Gastroesophageal sphincter (tissue), 4 donors: ENCODE data around the gene ADAMTS14. TPM values are rescaled to one million over a fixed set of nuclear protein-coding genes. Genes with fewer than 3 reads are reported as not detected.
"Not testable (repeated sequence)": the region's sequence is repeated elsewhere in the genome, so short reads cannot be mapped to it uniquely, and the experiment has no call there.

Source experiments
- ATAC-seq: fragments of 150-250 bp; one replicate; pipeline ENCODE4 v1.9.1; 2016; ENCODE audit warnings: mild to moderate bottlenecking, moderate library complexity
- H3K27ac ChIP-seq, 4 donors: fragments of 200-600 bp; sonication (generic) in 3 of 4; 1 replicate in 3 of 4; 2 replicates in 1 of 4; pipeline ENCODE4 v1.5.1; 2016 to 2019
- H3K27me3 ChIP-seq: fragments of 200-600 bp; sonication (generic); one replicate; pipeline ENCODE4 v1.5.1; 2019
- H3K36me3 ChIP-seq, 2 donors: fragments of 200-600 bp; sonication (generic); one replicate each; pipeline ENCODE4 v1.5.1; 2019; ENCODE audit warnings: control low read depth in 1 of 2
- H3K4me1 ChIP-seq, 3 donors: fragments of 200-600 bp; sonication (generic); 1 replicate in 2 of 3; 2 replicates in 1 of 3; pipeline ENCODE4 v1.5.1; 2016 to 2019; ENCODE audit warnings: control low read depth in 2 of 3
- H3K4me3 ChIP-seq, 2 donors: fragments of 200-600 bp; sonication (generic); one replicate each; pipeline ENCODE4 v1.5.1; 2019; ENCODE audit warnings: mild to moderate bottlenecking in 1 of 2, moderate library complexity in 1 of 2
- H3K9me3 ChIP-seq, 3 donors: fragments of 200-600 bp; sonication (generic); one replicate each; pipeline ENCODE4 v1.5.1; 2017 to 2019; ENCODE audit warnings: control low read depth in 2 of 3
- EP300 ChIP-seq: sonication (generic); formaldehyde crosslinking; IDR thresholded peaks from one replicate; pipeline ENCODE4 v1.6.1; 2017; ENCODE audit warnings: antibody characterized with exemption, mild to moderate bottlenecking
- POLR2A ChIP-seq, 2 donors: fragments of 450-650 bp; IDR thresholded peaks; one replicate each; pipeline ENCODE4 v1.6.1; 2017; ENCODE audit warnings: antibody characterized with exemption in 2 of 2, mild to moderate bottlenecking in 2 of 2, moderate library complexity in 1 of 2
- POLR2AphosphoS5 ChIP-seq: sonication (generic); formaldehyde crosslinking; IDR thresholded peaks from one replicate; pipeline ENCODE4 v1.6.1; 2017; ENCODE audit warnings: antibody characterized with exemption
- WGBS, 2 donors: methylation state at CpG; one replicate each; pipeline ENCODE4 v1.1.5; 2018; ENCODE audit warnings: low coverage in 1 of 2; 5-methylcytosine and 5-hydroxymethylcytosine counted together
- total RNA-seq, 4 donors: library from RNA; depleted of rRNA; stranded (reverse); fragments of >200 nt; gene quantifications; one replicate each; pipeline ENCODE4 v1.1.0, GENCODE V29; 2016
- TF ChIP-seq, protein P1 (sequence below), 4 experiments: fragments of 200-600 bp in 2 of 4; fragments of 450-650 bp in 2 of 4; sonication (generic) in 1 of 4; IDR thresholded peaks; one replicate each; pipeline ENCODE4 v1.5.1; 2017 to 2019; ENCODE audit warnings: antibody characterized with exemption in 4 of 4, mild to moderate bottlenecking in 2 of 4, moderate library complexity in 2 of 4

ADAMTS14 gene
- total RNA-seq, 4 donors from 2014 or later = 0.04 to 0.27 TPM; not detected in 2

DNA sequence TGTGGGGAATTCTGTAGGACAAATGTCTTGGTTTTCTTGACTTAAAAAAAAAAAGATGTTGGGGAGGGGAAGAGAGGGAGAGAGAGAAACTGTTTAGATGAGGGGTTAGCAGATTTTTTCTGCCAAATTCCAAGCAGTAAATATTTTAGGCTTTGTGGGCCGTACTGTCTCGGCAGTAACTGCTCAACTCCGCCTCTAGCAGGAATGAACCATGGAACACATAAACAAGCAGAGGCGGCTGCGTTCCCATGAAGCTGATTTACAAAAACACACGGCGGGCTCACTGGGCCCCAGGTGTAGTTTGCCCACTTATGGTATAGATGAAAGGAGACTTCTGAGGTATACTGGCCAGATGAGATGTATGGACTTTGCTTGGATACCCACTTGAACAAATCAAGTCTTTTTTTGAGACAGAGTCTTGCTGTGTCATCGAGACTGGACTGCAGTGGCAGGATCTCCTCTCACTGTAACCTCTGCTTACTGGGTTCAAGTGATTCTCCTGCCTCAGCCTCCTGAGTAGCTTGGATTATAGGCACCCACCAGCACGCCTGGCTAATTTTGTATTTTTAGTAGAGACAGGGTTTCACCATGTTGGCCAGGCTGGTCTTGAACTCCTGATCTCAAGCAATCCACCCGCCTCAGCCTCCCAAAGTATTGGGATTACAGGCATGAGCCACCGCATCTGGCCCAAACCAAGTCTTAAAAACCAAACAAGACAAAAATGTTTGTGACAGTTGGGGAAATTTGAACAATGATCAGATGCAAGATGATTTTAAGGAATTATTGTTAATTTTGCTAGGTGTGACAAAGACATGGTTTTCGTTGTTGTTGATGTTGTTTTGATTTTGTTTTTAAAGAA is 9.7 kb upstream of the ADAMTS14 start:
- Histone ChIP-seq H3K4me3 (no peak overlapping the region), H3K36me3 (no peaks in the 10 kb centered on the region), H3K9me3 (peaks cover 0 to 10% (median 0%) of the 10 kb centered on the region in 3 donors), H3K27ac (no peak overlapping the region), H3K4me1 (no peaks in the 10 kb centered on the region), H3K27me3 (no peaks in the 10 kb centered on the region)
- 81 to 86% methylated on average over 8 to 11 of the region's 12 CpGs for WGBS, 2 donors
- ATAC-seq = no peak
- TF ChIP-seq POLR2AphosphoS5 (no peak), POLR2A (IDR thresholded peaks at IDR 0.05) (no peak), EP300 (no peak)
- TF ChIP-seq, protein P1, sequence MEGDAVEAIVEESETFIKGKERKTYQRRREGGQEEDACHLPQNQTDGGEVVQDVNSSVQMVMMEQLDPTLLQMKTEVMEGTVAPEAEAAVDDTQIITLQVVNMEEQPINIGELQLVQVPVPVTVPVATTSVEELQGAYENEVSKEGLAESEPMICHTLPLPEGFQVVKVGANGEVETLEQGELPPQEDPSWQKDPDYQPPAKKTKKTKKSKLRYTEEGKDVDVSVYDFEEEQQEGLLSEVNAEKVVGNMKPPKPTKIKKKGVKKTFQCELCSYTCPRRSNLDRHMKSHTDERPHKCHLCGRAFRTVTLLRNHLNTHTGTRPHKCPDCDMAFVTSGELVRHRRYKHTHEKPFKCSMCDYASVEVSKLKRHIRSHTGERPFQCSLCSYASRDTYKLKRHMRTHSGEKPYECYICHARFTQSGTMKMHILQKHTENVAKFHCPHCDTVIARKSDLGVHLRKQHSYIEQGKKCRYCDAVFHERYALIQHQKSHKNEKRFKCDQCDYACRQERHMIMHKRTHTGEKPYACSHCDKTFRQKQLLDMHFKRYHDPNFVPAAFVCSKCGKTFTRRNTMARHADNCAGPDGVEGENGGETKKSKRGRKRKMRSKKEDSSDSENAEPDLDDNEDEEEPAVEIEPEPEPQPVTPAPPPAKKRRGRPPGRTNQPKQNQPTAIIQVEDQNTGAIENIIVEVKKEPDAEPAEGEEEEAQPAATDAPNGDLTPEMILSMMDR (IDR thresholded peaks at IDR 0.05) = no peak

DNA sequence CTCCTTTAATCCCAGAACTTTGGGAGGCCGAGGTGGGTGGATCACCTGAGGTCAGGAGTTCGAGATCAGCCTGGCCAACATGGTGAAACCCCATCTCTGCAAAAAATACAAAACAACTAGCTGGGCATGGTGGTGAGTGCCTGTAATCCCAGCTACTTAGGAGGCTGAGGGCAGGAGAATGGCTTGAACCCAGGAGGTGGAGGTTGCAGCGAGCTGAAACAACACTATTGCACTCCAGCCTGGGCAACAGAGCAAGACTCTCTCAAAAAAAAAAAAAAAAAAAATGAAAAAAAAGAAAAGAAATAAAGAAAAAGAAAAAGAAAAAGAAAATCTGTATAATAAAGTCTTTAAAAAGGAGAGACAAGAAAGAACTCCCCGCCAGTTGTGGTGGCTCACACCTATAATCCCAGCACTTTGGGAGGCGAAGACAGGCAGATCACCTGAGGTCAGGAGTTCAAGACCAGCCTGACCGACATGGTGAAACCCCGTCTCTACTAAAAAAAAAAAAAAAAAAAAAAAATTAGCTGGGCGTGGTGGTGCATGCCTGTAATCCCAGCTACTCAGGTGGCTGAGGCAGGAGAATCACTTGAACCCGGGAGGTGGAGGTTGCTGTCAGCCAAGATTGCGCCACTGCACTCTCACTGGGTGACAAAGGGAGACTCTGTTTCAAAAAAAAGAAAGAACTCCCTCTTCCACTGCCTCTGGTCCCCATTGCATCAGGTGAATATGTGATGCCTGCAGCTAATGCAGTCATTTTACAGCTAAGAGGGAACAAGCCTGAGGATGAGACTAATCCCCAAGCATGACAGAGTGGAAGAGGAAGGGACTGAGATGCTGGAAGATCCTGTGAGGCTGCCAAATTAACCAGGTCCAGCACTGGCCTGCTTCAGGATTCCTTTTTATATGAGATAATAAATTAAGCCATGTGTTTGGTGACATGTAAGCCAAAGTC is 8.6 kb upstream of the ADAMTS14 start:
- H3K4me3 ChIP-seq, H3K9me3 ChIP-seq, H3K4me1 ChIP-seq, ATAC-seq, H3K27me3 ChIP-seq, H3K36me3 ChIP-seq, H3K27ac ChIP-seq: not testable (repeated sequence)
- WGBS, 2 donors = 90% methylated on average over 4 to 7 of the region's 10 CpGs

DNA sequence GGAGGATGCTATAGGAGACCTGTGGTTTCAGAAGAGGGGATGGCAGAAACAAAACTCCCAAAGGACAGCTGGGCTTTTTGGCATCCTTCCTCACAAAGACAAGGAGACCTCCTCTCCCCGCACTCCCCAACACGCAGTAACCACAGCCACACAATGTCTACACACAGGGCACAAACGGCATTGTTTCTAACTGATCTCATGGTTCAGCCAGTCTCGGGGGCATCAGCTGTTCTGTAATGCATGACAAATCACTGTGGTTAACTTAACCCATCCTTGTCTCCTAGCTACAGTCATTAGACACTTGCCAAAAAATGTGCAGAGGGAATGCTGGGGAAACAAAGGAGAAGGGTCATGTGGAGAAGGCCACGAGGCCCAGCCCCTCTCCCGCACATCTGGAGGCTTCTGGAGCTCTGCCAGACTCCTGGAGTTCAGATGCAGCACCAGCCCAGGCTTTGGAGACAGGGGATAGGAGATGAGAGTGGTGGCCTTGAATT is 7.6 kb upstream of the ADAMTS14 start:
- Histone ChIP-seq H3K27ac (no peak overlapping the region), H3K4me1 (no peaks in the 10 kb centered on the region), H3K27me3 (no peaks in the 10 kb centered on the region), H3K4me3 (no peak overlapping the region), H3K36me3 (no peaks in the 10 kb centered on the region), H3K9me3 (no peaks in the 10 kb centered on the region)
- 32 to 48% methylated on average over 3 to 4 of the region's 6 CpGs for WGBS, 2 donors
- no peak for ATAC-seq
- TF ChIP-seq POLR2A (IDR thresholded peaks at IDR 0.05) = no peak
- TF ChIP-seq, protein P1 (IDR thresholded peaks at IDR 0.05) = no peak
- TF ChIP-seq EP300 = no peak

DNA sequence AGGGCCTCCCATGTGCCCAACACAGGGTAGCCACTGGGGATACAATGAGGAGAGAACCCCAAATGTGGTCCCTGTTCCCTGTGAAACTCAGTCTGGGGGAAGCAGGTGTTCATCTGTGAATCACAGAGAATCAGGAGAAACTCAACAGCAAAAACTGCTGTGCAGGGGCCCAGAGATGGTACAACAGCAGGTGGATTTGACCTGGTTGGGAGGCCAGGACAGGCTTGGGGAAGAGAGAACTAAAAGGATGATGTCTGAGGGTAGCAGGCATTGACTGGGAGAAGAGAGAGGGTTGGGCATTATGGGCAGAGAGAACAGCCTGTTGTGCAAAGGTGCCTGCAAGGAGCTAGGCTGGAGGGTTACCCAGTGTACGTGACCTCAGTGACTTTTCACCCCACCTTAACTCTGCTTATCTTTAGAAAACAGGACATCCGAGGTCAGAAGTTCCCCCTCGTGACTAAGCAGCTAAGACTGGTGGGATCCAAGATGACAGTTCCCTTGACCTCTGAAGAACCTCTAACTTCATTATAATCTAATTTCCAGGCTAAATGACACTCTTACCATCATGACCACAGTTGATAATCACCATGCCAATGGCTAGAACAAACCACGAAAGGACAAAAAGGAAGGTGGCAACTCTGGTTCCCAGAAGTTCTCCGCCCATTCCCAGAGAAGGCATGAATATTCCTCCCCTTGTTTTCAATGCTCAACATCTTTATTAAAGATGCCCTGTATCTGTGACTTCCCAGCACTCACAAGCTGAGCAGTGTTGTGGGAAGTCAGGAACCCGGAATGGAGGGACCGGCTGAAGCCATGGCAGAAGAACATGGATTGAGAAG is 5.1 kb upstream of the ADAMTS14 start:
- ATAC-seq = no peak

DNA sequence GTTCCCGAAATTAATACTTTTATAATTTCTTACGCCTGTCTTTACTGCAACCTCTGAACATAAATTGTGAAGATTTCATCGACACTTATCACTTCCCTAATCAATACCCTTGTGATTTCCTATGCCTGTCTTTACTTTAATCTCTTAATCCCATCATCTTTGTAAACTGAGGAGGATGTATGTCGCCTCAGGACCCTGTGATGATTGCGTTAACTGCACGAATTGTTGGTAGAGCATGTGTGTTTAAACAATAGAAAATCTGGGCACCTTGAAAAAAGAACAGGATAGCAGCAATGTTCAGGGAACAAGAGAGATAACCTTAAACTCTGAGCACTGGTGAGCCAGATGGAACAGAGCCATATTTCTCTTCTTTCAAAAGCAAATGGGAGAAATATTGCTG is 4.5 kb upstream of the ADAMTS14 start:
- not testable (repeated sequence) for H3K27ac ChIP-seq, H3K9me3 ChIP-seq, H3K4me3 ChIP-seq, H3K36me3 ChIP-seq, ATAC-seq
- peaks cover 0 to 10% (median 0%) of the 10 kb centered on the region in 3 donors for H3K4me1 ChIP-seq
- peaks cover 19% of the 10 kb centered on the region for H3K27me3 ChIP-seq
- 89 to 90% methylated on average over 6 of the region's 6 CpGs for WGBS, 2 donors

More for the DNA sequence above, 5.1 kb upstream of the ADAMTS14 start:
- H3K4me3 ChIP-seq = no peak overlapping the region
- H3K9me3 ChIP-seq = no peaks in the 10 kb centered on the region
- H3K27ac ChIP-seq = no peak overlapping the region
- no peak for TF ChIP-seq POLR2A (IDR thresholded peaks at IDR 0.05)
- TF ChIP-seq POLR2AphosphoS5 = no peak
- TF ChIP-seq, protein P1 (IDR thresholded peaks at IDR 0.05) = no peak
- no peak for TF ChIP-seq EP300
- peaks cover 0 to 6% (median 0%) of the 10 kb centered on the region in 3 donors for H3K4me1 ChIP-seq
- H3K36me3 ChIP-seq = no peaks in the 10 kb centered on the region
- peaks cover 14% of the 10 kb centered on the region for H3K27me3 ChIP-seq
- WGBS, 2 donors = 77 to 81% methylated on average over 6 to 7 of the region's 7 CpGs
